Panc1 (cell line): Measurements from ENCODE around the gene C1orf159. TPM values are rescaled to one million over a fixed set of nuclear protein-coding genes. Genes with fewer than 3 reads are reported as not detected.

Experiments used
- ATAC-seq: fragments of 200-7000 bp; cut with Tn5 transposase; 2 replicates; pipeline ENCODE4 v1.9.1; 2020; ENCODE audit warnings: mild to moderate bottlenecking, moderate library complexity
- BruUV-seq: library from RNA; stranded (reverse); fragments of 400-500 nt; replicated peaks from 2 replicates; lab custom pipeline; 2021; lab: Mats Ljungman, UMichigan
- CTCF ChIA-PET: fragments of 300-600 bp; sonication (Branson Sonifier 250); formaldehyde crosslinking; loops from one replicate; lab custom pipeline; 2022; ENCODE audit warnings: antibody characterized with exemption; lab: Charles Lee
- POLR2A ChIA-PET: fragments of 300-600 bp; sonication (Branson Sonifier 250); formaldehyde crosslinking; loops from one replicate; lab custom pipeline; 2022; ENCODE audit warnings: antibody characterized with exemption; lab: Charles Lee
- DNase-seq: peaks from one replicate; pipeline ENCODE4 v3.0.0-alpha.2; 2010; ENCODE audit warnings: low read depth, low spot score
- H3K27ac ChIP-seq: 2 replicates; pipeline ENCODE4 v1.5.1; 2011; ENCODE audit warnings: mild to moderate bottlenecking, low read length, inconsistent platforms
- H3K27me3 ChIP-seq: fragments of 200-500 bp; sonication (Bioruptor generic); 2 replicates; pipeline ENCODE4 v1.6.0; 2014; ENCODE audit warnings: low read length, inconsistent platforms; ENCODE audit not compliant: control insufficient read depth, insufficient read depth
- H3K36me3 ChIP-seq: fragments of 200-500 bp; sonication (Bioruptor generic); 2 replicates; pipeline ENCODE4 v1.5.1; 2014; ENCODE audit warnings: inconsistent platforms, mild to moderate bottlenecking, low read length, moderate library complexity; ENCODE audit not compliant: control insufficient read depth, insufficient read depth
- H3K4me1 ChIP-seq: 2 replicates; pipeline ENCODE4 v1.5.1; 2011; ENCODE audit warnings: inconsistent platforms, mild to moderate bottlenecking, low read length, moderate library complexity; ENCODE audit not compliant: control insufficient read depth, insufficient read depth
- H3K4me3 ChIP-seq, 2 experiments: 2 replicates each; pipeline ENCODE4 v1.5.1; 2011 to 2012; ENCODE audit warnings: low read depth in 2 of 2, low read length in 2 of 2, mild to moderate bottlenecking in 2 of 2, inconsistent platforms in 1 of 2, moderate library complexity in 1 of 2
- H3K9me3 ChIP-seq: fragments of 200-500 bp; sonication (Bioruptor generic); 2 replicates; pipeline ENCODE4 v1.5.1; 2014; ENCODE audit warnings: low read depth, mild to moderate bottlenecking, inconsistent platforms, low read length, moderate library complexity; ENCODE audit not compliant: control insufficient read depth, insufficient read depth
- POLR2AphosphoS5 ChIP-seq: IDR thresholded peaks from 2 replicates; pipeline ENCODE4 v1.6.1; 2012; ENCODE audit warnings: mild to moderate bottlenecking, low read depth, low read length, moderate library complexity
- SIN3A ChIP-seq: IDR thresholded peaks from 2 replicates; pipeline ENCODE4 v1.6.1; 2012; ENCODE audit warnings: low read depth, mild to moderate bottlenecking, low read length, moderate library complexity, borderline replicate concordance; ENCODE audit not compliant: insufficient read depth
- TCF7L2 ChIP-seq: IDR thresholded peaks from 2 replicates; pipeline ENCODE4 v1.6.1; 2011; ENCODE audit warnings: mild to moderate bottlenecking, low read depth, low read length, inconsistent platforms
- in situ Hi-C: cut with HindIII; loops from 2 replicates; pipeline ENCODE4 v1.10.0; 2016; ENCODE audit warnings: low sequenced_read_pairs, low pct_unique_long_range_greater_than_20kb
- intact Hi-C: fragments of 100-400 bp; cut with micrococcal nuclease; formaldehyde crosslinking; loops from one replicate; pipeline ENCODE4 v1.10.0; 2022; ENCODE audit not compliant: unreplicated experiment
- total RNA-seq: library from RNA; stranded (reverse); gene quantifications from one replicate; pipeline ENCODE4 v1.2.1, GENCODE V29; 2021; ENCODE audit not compliant: unreplicated experiment
- TF ChIP-seq, protein P1 (sequence below), 2 experiments: IDR thresholded peaks; 2 replicates each; pipeline ENCODE4 v1.6.1; 2011 to 2012; ENCODE audit warnings: low read depth in 2 of 2, control low read depth in 1 of 2, low read length in 1 of 2, mild to moderate bottlenecking in 1 of 2, moderate library complexity in 1 of 2; ENCODE audit not compliant: insufficient read depth in 1 of 2
- TF ChIP-seq, protein P2 (sequence below): fragments of 450-650 bp; IDR thresholded peaks from 2 replicates; pipeline ENCODE4 v1.5.1; 2017; ENCODE audit warnings: mild to moderate bottlenecking

Gene C1orf159
- total RNA-seq, 1 experiment from 2014 or later, result 28.8 TPM

DNA sequence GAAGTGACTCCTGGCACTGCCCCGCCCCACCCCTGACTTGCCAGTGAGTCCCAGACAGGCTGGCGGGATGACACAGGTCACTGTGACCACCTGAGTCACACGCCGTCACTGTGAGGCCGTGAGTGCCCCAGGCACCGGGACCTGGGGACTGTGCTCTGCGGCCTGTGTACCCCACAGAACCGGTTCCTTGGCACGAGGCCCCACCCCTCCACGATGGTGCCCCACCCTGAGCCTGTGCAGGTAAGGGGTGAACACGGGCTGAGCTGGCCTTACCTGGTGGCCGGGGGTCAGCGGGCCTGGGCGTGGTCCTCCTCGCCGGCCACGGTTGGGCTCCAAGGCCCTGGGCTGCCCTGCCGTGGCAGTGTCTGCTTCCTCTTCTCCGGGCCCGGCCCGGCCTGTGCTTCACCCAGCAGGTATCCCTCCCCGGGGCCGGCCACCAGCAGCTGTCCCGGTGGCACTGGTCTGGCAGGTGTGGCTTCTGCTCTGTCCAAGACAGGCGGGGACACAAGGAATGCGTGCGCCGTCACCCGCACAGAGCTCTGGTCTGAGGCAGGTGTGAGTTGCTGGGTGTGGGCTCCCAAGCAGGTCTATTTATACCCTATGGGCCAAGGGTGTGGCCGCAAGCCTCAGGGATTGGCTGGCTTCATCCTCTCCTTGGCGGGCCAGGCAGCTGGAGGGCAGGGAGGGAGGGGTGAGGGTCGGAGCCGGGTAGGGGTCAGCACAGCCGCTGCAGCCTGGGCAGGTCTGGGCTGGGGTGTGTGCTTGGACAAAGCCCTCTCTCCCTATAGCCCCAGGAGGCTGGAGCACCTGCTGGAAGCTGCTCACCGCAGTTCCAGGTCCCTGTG lies 41.9 kb downstream of the C1orf159 start, which contains the start of gene RNF223:
Gene RNF223 (minus strand): TSS at position 564 of the 845 bp plus-strand sequence. CDS start 1,740 bp downstream, outside the sequence.
- CTCF ChIA-PET, result no interaction called here
- DNase-seq, result no peak
- intact Hi-C loops, result no loop called here
- no peak for TF ChIP-seq SIN3A
- TF ChIP-seq POLR2AphosphoS5, result no peak
- TF ChIP-seq TCF7L2, result no peak
- TF ChIP-seq, protein P1, sequence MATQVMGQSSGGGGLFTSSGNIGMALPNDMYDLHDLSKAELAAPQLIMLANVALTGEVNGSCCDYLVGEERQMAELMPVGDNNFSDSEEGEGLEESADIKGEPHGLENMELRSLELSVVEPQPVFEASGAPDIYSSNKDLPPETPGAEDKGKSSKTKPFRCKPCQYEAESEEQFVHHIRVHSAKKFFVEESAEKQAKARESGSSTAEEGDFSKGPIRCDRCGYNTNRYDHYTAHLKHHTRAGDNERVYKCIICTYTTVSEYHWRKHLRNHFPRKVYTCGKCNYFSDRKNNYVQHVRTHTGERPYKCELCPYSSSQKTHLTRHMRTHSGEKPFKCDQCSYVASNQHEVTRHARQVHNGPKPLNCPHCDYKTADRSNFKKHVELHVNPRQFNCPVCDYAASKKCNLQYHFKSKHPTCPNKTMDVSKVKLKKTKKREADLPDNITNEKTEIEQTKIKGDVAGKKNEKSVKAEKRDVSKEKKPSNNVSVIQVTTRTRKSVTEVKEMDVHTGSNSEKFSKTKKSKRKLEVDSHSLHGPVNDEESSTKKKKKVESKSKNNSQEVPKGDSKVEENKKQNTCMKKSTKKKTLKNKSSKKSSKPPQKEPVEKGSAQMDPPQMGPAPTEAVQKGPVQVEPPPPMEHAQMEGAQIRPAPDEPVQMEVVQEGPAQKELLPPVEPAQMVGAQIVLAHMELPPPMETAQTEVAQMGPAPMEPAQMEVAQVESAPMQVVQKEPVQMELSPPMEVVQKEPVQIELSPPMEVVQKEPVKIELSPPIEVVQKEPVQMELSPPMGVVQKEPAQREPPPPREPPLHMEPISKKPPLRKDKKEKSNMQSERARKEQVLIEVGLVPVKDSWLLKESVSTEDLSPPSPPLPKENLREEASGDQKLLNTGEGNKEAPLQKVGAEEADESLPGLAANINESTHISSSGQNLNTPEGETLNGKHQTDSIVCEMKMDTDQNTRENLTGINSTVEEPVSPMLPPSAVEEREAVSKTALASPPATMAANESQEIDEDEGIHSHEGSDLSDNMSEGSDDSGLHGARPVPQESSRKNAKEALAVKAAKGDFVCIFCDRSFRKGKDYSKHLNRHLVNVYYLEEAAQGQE (IDR thresholded peaks at IDR 0.05; ENCODE audit: insufficient read depth in 1 of 2, low read depth in 2 of 2, low read length in 1 of 2), result no peak
- TF ChIP-seq, protein P2, sequence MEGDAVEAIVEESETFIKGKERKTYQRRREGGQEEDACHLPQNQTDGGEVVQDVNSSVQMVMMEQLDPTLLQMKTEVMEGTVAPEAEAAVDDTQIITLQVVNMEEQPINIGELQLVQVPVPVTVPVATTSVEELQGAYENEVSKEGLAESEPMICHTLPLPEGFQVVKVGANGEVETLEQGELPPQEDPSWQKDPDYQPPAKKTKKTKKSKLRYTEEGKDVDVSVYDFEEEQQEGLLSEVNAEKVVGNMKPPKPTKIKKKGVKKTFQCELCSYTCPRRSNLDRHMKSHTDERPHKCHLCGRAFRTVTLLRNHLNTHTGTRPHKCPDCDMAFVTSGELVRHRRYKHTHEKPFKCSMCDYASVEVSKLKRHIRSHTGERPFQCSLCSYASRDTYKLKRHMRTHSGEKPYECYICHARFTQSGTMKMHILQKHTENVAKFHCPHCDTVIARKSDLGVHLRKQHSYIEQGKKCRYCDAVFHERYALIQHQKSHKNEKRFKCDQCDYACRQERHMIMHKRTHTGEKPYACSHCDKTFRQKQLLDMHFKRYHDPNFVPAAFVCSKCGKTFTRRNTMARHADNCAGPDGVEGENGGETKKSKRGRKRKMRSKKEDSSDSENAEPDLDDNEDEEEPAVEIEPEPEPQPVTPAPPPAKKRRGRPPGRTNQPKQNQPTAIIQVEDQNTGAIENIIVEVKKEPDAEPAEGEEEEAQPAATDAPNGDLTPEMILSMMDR, result no peak
- in situ Hi-C loops, result no loop called here
- POLR2A ChIA-PET, result no interaction called here
- BruUV-seq, result no TSS peak
- peak; percentile 11 for ATAC-seq
- Histone ChIP-seq H3K4me1 (peaks cover 14% of the 10 kb centered on the region), H3K9me3 (no peaks in the 10 kb centered on the region), H3K27me3 (no peaks in the 10 kb centered on the region), H3K27ac (no peak within 1 kb of the TSS), H3K4me3 (no peak within 1 kb of the TSS), H3K36me3 (no peaks in the 10 kb centered on the region)

DNA sequence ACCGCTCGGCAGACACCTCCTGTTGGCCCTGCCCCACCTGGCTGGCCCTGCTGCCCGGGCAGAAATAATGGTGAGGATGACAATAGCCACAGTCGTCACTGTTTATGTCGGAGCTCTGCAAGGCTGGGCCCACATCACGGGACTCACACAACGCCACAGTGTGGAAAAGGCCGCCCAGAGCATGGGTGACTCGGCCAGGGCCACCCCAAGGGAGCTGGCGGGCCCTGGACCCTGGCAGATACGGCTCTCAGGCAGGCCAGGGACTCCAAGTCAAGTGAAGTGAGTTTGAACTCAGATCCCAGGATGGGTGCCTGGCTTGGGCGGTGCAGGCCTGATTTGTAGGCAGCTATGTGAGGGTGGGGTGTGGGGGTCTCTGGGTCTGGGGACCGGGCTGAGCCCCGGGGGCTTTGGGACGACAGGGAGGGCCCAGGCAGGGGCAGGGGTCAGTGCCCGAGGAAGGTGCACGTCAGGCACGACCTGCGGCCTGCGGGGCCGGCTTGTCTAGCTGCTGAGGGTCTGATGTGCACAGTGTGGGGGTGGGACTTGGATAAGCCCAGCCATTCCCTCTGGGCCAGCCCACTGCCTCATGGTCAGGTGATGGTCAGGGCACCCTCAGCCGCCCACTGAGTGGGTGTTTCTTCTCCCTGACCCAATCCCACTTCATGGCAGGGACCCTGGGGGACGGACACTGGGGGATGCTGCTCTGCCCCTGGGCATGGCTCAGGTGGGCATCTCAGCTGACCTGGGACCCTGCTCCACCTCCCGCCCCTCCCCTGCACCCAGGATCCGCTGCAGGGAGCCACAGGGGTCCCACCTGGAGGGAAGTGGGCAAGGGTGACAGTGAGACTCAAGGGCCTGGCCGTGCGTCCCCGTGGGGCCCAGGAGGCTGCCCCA lies 42.8 kb downstream of the C1orf159 start:
- CTCF ChIA-PET, result interaction anchor here (1.1 kb wide), 1 partner anchor 9 kb away, joined by 4 read pairs; no protein-coding TSS in a partner anchor
- peaks cover 17% of the 10 kb centered on the region for H3K4me1 ChIP-seq

More for the DNA sequence above, 42.8 kb downstream of the C1orf159 start:
- POLR2A ChIA-PET, result no interaction called here
- TF ChIP-seq, protein P1 (IDR thresholded peaks at IDR 0.05; ENCODE audit: insufficient read depth in 1 of 2, low read depth in 2 of 2, low read length in 1 of 2), result no peak
- TF ChIP-seq POLR2AphosphoS5 (no peak), TCF7L2 (no peak), SIN3A (no peak)
- TF ChIP-seq, protein P2, result no peak
- Histone ChIP-seq H3K27ac (no peak overlapping the region), H3K36me3 (no peaks in the 10 kb centered on the region), H3K27me3 (no peaks in the 10 kb centered on the region), H3K4me3 (no peak overlapping the region), H3K9me3 (no peaks in the 10 kb centered on the region)
- ATAC-seq (no peak), DNase-seq (no peak)
- intact Hi-C loops (no loop called here), in situ Hi-C loops (no loop called here)
- no TSS peak for BruUV-seq
